Measurements from ENCODE around the gene PAX8.

Gene PAX8

DNA sequence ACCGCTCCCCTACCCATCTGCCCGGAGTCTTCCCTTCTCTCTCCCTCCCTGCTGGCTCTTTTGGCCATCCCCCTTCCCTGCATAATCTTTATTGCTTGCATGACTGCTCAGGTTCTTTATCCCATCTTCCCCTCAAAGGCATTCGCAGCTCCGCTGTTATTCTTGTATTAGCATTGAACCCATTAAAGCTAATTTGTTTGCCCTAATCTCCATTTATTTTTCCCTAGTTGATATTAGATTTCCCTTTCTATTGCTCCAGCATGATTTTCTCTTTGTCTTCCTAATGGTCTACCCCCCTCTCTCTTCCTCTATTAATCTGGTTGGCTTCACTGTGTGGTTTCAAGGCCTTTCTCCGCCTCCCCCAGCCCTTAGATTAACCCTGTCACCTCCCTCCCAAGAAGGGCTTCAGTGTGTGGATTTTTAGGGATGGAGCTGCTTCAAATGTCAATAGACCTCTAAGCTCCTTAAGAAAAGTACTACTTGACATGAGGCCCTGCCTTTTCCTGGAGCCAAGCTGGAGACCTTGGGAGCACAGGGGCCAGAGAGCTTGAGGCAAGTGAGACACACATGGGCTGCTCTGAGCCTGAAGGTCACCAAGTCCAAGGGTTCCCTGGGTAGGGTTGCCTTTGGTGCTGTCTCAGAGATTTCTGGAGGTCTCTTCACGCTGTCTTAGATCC is 20.1 kb downstream of the PAX8 start:
- H3K9me3 ChIP-seq (ENCODE audit: control insufficient read depth, low read depth, low read length): no peaks in the 10 kb centered on the region
- H3K9ac ChIP-seq (ENCODE audit: low read length): no peak overlapping the region
- H3K4me1 ChIP-seq (ENCODE audit: control insufficient read depth, low read depth, low read length): no peaks in the 10 kb centered on the region
- no peak overlapping the region for H3K27ac ChIP-seq (ENCODE audit: low read length)
- no peaks in the 10 kb centered on the region for H3K27me3 ChIP-seq (ENCODE audit: control insufficient read depth, insufficient read depth, low read length)
- H3K36me3 ChIP-seq (ENCODE audit: control insufficient read depth, low read depth, low read length): peaks cover 11% of the 10 kb centered on the region
- H3K4me3 ChIP-seq (ENCODE audit: low read length): no peak overlapping the region

DNA sequence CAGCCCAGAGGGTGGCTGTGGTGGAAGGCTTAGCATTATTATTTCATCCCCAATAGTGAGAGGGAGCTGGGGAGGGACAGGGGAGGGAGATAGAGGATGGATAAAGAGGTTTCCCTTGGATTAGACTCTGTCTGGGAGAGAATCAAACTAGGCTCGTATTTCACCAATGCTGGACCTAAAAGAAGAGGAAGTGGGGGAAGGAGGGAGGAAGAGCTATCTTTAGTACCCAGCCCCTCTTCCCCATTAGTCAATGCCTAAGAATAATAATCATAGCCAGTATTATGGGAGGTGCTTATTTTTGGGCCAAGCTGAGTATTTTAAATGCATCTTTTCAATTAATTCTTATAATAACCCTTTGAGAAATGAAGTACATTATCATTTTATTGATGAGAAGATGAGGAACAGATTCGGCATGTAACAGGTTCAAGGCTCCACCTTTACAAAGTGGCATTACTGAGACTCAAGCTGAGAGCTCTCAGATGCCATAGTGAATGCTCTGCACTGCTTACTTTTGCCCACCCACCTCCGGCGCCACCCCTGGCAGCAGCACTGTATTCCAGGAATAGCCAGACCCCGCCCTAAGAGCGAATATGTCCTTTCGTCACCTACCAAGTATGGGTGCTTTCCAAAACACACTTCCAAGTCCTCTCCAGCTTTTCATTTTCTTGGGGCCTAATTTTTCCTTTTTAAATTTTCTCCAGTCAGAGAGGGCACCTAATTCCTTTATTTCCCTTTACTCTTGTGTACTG is 21.0 kb downstream of the PAX8 start:
- Histone ChIP-seq H3K27me3 (ENCODE audit: control insufficient read depth, insufficient read depth, low read length) (no peaks in the 10 kb centered on the region), H3K36me3 (ENCODE audit: control insufficient read depth, low read depth, low read length) (peaks cover 6% of the 10 kb centered on the region), H3K4me1 (ENCODE audit: control insufficient read depth, low read depth, low read length) (no peaks in the 10 kb centered on the region), H3K27ac (ENCODE audit: low read length) (no peak overlapping the region), H3K9ac (ENCODE audit: low read length) (no peak overlapping the region), H3K4me3 (ENCODE audit: low read length) (no peak overlapping the region), H3K9me3 (ENCODE audit: control insufficient read depth, low read depth, low read length) (no peaks in the 10 kb centered on the region)

GRCh38 chr2:113255140-113256070 is 23.3 kb downstream of the PAX8 start:
- Histone ChIP-seq H3K4me3 (ENCODE audit: low read length) (no peak overlapping the region), H3K27me3 (ENCODE audit: control insufficient read depth, insufficient read depth, low read length) (no peaks in the 10 kb centered on the region), H3K36me3 (ENCODE audit: control insufficient read depth, low read depth, low read length) (peaks cover 6% of the 10 kb centered on the region), H3K9me3 (ENCODE audit: control insufficient read depth, low read depth, low read length) (no peaks in the 10 kb centered on the region), H3K4me1 (ENCODE audit: control insufficient read depth, low read depth, low read length) (no peaks in the 10 kb centered on the region), H3K9ac (ENCODE audit: low read length) (no peak overlapping the region), H3K27ac (ENCODE audit: low read length) (no peak overlapping the region)

DNA sequence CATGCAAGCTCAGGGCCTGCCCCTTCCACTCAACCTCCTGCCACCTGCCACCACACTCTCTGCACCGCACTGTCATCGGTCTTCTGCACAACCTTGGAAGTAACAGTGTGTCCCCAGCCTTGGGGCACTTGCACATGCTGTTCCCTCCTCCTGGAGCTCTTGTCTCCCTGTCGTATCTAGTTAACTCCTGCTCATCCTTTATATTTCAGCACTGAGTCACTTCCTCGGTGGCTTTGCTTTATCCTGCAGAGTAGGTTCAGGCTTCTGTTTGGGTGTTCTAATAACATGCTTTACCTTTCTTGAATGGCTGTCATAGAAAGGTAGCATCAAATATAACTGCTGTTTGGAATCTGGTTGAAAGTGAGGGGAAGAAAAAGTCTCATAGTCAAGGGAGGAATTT is 25.3 kb downstream of the PAX8 start:
- Histone ChIP-seq H3K36me3 (ENCODE audit: control insufficient read depth, low read depth, low read length) (peaks cover 6% of the 10 kb centered on the region), H3K27me3 (ENCODE audit: control insufficient read depth, insufficient read depth, low read length) (no peaks in the 10 kb centered on the region), H3K9ac (ENCODE audit: low read length) (no peak overlapping the region), H3K4me3 (ENCODE audit: low read length) (no peak overlapping the region), H3K9me3 (ENCODE audit: control insufficient read depth, low read depth, low read length) (no peaks in the 10 kb centered on the region), H3K4me1 (ENCODE audit: control insufficient read depth, low read depth, low read length) (no peaks in the 10 kb centered on the region), H3K27ac (ENCODE audit: low read length) (no peak overlapping the region)

GRCh38 chr2:113252047-113252590 is 26.6 kb downstream of the PAX8 start:
- peaks cover 6% of the 10 kb centered on the region for H3K36me3 ChIP-seq (ENCODE audit: control insufficient read depth, low read depth, low read length)
- no peak overlapping the region for H3K9ac ChIP-seq (ENCODE audit: low read length)
- no peak overlapping the region for H3K27ac ChIP-seq (ENCODE audit: low read length)
- no peaks in the 10 kb centered on the region for H3K9me3 ChIP-seq (ENCODE audit: control insufficient read depth, low read depth, low read length)
- H3K27me3 ChIP-seq (ENCODE audit: control insufficient read depth, insufficient read depth, low read length): no peaks in the 10 kb centered on the region
- no peaks in the 10 kb centered on the region for H3K4me1 ChIP-seq (ENCODE audit: control insufficient read depth, low read depth, low read length)
- H3K4me3 ChIP-seq (ENCODE audit: low read length): no peak overlapping the region

GRCh38 chr2:113251118-113251517 is 27.6 kb downstream of the PAX8 start:
- no peaks in the 10 kb centered on the region for H3K4me1 ChIP-seq (ENCODE audit: control insufficient read depth, low read depth, low read length)
- peaks cover 2% of the 10 kb centered on the region for H3K36me3 ChIP-seq (ENCODE audit: control insufficient read depth, low read depth, low read length)
- H3K27ac ChIP-seq (ENCODE audit: low read length): no peak overlapping the region
- H3K27me3 ChIP-seq (ENCODE audit: control insufficient read depth, insufficient read depth, low read length): no peaks in the 10 kb centered on the region
- no peaks in the 10 kb centered on the region for H3K9me3 ChIP-seq (ENCODE audit: control insufficient read depth, low read depth, low read length)
- no peak overlapping the region for H3K9ac ChIP-seq (ENCODE audit: low read length)
- H3K4me3 ChIP-seq (ENCODE audit: low read length): no peak overlapping the region

- H3K27ac ChIP-seq (ENCODE audit: low read length): no peak overlapping the region
- H3K9ac ChIP-seq (ENCODE audit: low read length): no peak overlapping the region
- peaks cover 5% of the 10 kb centered on the region for H3K4me1 ChIP-seq (ENCODE audit: control insufficient read depth, low read depth, low read length)
- no peak overlapping the region for H3K4me3 ChIP-seq (ENCODE audit: low read length)
- no peaks in the 10 kb centered on the region for H3K36me3 ChIP-seq (ENCODE audit: control insufficient read depth, low read depth, low read length)
- no peaks in the 10 kb centered on the region for H3K9me3 ChIP-seq (ENCODE audit: control insufficient read depth, low read depth, low read length)
- no peaks in the 10 kb centered on the region for H3K27me3 ChIP-seq (ENCODE audit: control insufficient read depth, insufficient read depth, low read length)
Measured at GRCh38 chr2:113248997-113249770, 29.5 kb downstream of the PAX8 start.

- H3K4me1 ChIP-seq (ENCODE audit: control insufficient read depth, low read depth, low read length): peaks cover 5% of the 10 kb centered on the region
- H3K27ac ChIP-seq (ENCODE audit: low read length): no peak overlapping the region
- no peak overlapping the region for H3K9ac ChIP-seq (ENCODE audit: low read length)
- H3K4me3 ChIP-seq (ENCODE audit: low read length): no peak overlapping the region
- no peaks in the 10 kb centered on the region for H3K36me3 ChIP-seq (ENCODE audit: control insufficient read depth, low read depth, low read length)
- H3K9me3 ChIP-seq (ENCODE audit: control insufficient read depth, low read depth, low read length): no peaks in the 10 kb centered on the region
- H3K27me3 ChIP-seq (ENCODE audit: control insufficient read depth, insufficient read depth, low read length): no peaks in the 10 kb centered on the region
Measured at GRCh38 chr2:113246606-113247005, 32.1 kb downstream of the PAX8 start.

- no peak overlapping the region for H3K9ac ChIP-seq (ENCODE audit: low read length)
Measured at GRCh38 chr2:113245276-113245711, 33.4 kb downstream of the PAX8 start.

DNA sequence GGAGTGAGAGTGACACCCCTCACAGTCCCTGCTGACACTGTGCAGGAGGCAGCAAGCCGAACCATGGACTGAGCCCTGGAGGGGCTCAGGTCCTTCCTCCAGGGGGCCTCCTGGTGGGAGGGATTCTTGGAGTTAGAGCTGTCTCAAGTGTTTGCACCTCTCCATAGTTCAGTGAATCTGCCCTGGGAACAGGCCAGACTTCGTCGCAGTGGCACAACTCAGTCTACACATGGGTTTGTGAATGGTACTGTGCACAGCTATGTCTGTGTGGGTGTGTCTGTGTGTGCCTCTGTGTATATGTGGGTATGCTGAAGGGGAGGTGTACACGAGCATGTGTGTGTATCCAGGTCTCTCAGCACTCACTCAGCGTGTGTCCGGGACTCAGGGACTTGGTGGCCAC is 36.4 kb downstream of the PAX8 start:
- H3K9ac ChIP-seq (ENCODE audit: low read length): no peak overlapping the region

More at GRCh38 chr2:113245276-113245711, 33.4 kb downstream of the PAX8 start:
- no peak overlapping the region for H3K27ac ChIP-seq (ENCODE audit: low read length)
- peaks cover 5% of the 10 kb centered on the region for H3K4me1 ChIP-seq (ENCODE audit: control insufficient read depth, low read depth, low read length)
- H3K27me3 ChIP-seq (ENCODE audit: control insufficient read depth, insufficient read depth, low read length): no peaks in the 10 kb centered on the region
- peaks cover 2% of the 10 kb centered on the region for H3K36me3 ChIP-seq (ENCODE audit: control insufficient read depth, low read depth, low read length)
- H3K4me3 ChIP-seq (ENCODE audit: low read length): no peak overlapping the region
- H3K9me3 ChIP-seq (ENCODE audit: control insufficient read depth, low read depth, low read length): no peaks in the 10 kb centered on the region

More for the DNA sequence above, 36.4 kb downstream of the PAX8 start:
- Histone ChIP-seq H3K36me3 (ENCODE audit: control insufficient read depth, low read depth, low read length) (peaks cover 22% of the 10 kb centered on the region), H3K4me1 (ENCODE audit: control insufficient read depth, low read depth, low read length) (peaks cover 5% of the 10 kb centered on the region), H3K9me3 (ENCODE audit: control insufficient read depth, low read depth, low read length) (no peaks in the 10 kb centered on the region), H3K4me3 (ENCODE audit: low read length) (no peak overlapping the region), H3K27ac (ENCODE audit: low read length) (no peak overlapping the region), H3K27me3 (ENCODE audit: control insufficient read depth, insufficient read depth, low read length) (no peaks in the 10 kb centered on the region)
